IMR-90 (cell line): ENCODE results near the gene C1QTNF5. TPM values are rescaled to one million over a fixed set of nuclear protein-coding genes. Genes with fewer than 3 reads are reported as not detected.
A peak's percentile ranks its signal among the peaks of the same experiment; 100 is the strongest.

Source experiments
- ATAC-seq: fragments of 200-7000 bp; cut with Tn5 transposase; 2 replicates; pipeline ENCODE4 v1.9.1; 2020; ENCODE audit warnings: low read depth, mild to moderate bottlenecking, moderate library complexity
- BruUV-seq: library from RNA; stranded (reverse); fragments of 400-500 nt; replicated peaks from 2 replicates; lab custom pipeline; 2021; lab: Mats Ljungman, UMichigan
- CTCF ChIA-PET: fragments of 300-600 bp; formaldehyde crosslinking; extraction: SDS; loops from one replicate; lab custom pipeline; 2021; ENCODE audit warnings: antibody characterized with exemption; lab: Yijun Ruan, JAX
- POLR2A ChIA-PET: fragments of 300-600 bp; sonication (Branson Sonifier 250); formaldehyde crosslinking; loops from one replicate; lab custom pipeline; 2022; ENCODE audit warnings: antibody characterized with exemption; ENCODE audit not compliant: unreplicated experiment; lab: Charles Lee
- DNase-seq: peaks from one replicate; pipeline ENCODE4 v3.0.0; 2013
- H2AFZ ChIP-seq: replicated peaks from 2 replicates; pipeline ENCODE3; 2013; ENCODE audit warnings: low read length, mild to moderate bottlenecking; ENCODE audit not compliant: poor library complexity
- H2AK5ac ChIP-seq: 2 replicates; pipeline ENCODE4 v1.6.1; 2013; ENCODE audit warnings: low read depth, low read length, inconsistent platforms
- H2AK9ac ChIP-seq: replicated peaks from 2 replicates; pipeline ENCODE3; 2013; ENCODE audit warnings: mild to moderate bottlenecking, low read depth, low read length, moderate library complexity; ENCODE audit not compliant: poor library complexity
- H2BK120ac ChIP-seq: 2 replicates; pipeline ENCODE4 v1.6.1; 2013; ENCODE audit warnings: low read depth, low read length, inconsistent platforms
- H2BK15ac ChIP-seq: 3 replicates; pipeline ENCODE4 v1.6.1; 2013; ENCODE audit warnings: low read depth, low read length, inconsistent platforms
- H2BK20ac ChIP-seq: 2 replicates; pipeline ENCODE4 v1.6.1; 2013; ENCODE audit warnings: low read depth, mild to moderate bottlenecking, inconsistent platforms, low read length, moderate library complexity
- H2BK5ac ChIP-seq: 2 replicates; pipeline ENCODE4 v1.6.1; 2013; ENCODE audit warnings: mild to moderate bottlenecking, low read depth, low read length, inconsistent platforms; ENCODE audit not compliant: poor library complexity, severe bottlenecking
- H3K14ac ChIP-seq: replicated peaks from 2 replicates; pipeline ENCODE4 v1.6.1; 2013; ENCODE audit warnings: low read depth, low read length, inconsistent platforms
- H3K18ac ChIP-seq: 2 replicates; pipeline ENCODE4 v1.6.1; 2013; ENCODE audit warnings: low read depth, low read length, control low read depth
- H3K23ac ChIP-seq: 2 replicates; pipeline ENCODE4 v1.6.1; 2013; ENCODE audit warnings: low read depth, low read length, inconsistent platforms
- H3K27ac ChIP-seq: 2 replicates; pipeline ENCODE4 v1.5.1; 2013; ENCODE audit warnings: mild to moderate bottlenecking, control low read depth, low read length; ENCODE audit not compliant: insufficient read depth
- H3K27me3 ChIP-seq: 2 replicates; pipeline ENCODE4 v1.6.1; 2013; ENCODE audit warnings: low read length; ENCODE audit not compliant: control insufficient read depth, insufficient read depth
- H3K36me3 ChIP-seq: 2 replicates; pipeline ENCODE4 v1.6.1; 2013; ENCODE audit warnings: low read length, mixed read lengths; ENCODE audit not compliant: control insufficient read depth, insufficient read depth
- H3K4ac ChIP-seq: 2 replicates; pipeline ENCODE4 v1.6.1; 2013; ENCODE audit warnings: low read depth, low read length, inconsistent platforms
- H3K4me1 ChIP-seq: 2 replicates; pipeline ENCODE4 v1.6.1; 2013; ENCODE audit warnings: low read length, mixed read lengths; ENCODE audit not compliant: control insufficient read depth, insufficient read depth
- H3K4me2 ChIP-seq: 2 replicates; pipeline ENCODE4 v1.6.1; 2013; ENCODE audit warnings: low read depth, mild to moderate bottlenecking, control low read depth, low read length, moderate library complexity
- H3K4me3 ChIP-seq: 2 replicates; pipeline ENCODE4 v1.5.1; 2013; ENCODE audit warnings: low read depth, mild to moderate bottlenecking, control low read depth, low read length, moderate library complexity; ENCODE audit not compliant: insufficient read depth
- H3K56ac ChIP-seq: 2 replicates; pipeline ENCODE4 v1.6.1; 2013; ENCODE audit warnings: low read length, inconsistent platforms; ENCODE audit not compliant: insufficient read depth; ENCODE audit errors: extremely low read depth
- H3K79me1 ChIP-seq, 2 experiments: 2 replicates each; pipeline ENCODE4 v1.6.1; 2013; ENCODE audit warnings: low read length in 2 of 2, inconsistent platforms in 1 of 2, low read depth in 1 of 2
- H3K9ac ChIP-seq: 2 replicates; pipeline ENCODE4 v1.6.1; 2013; ENCODE audit warnings: low read depth, low read length, control low read depth
- H3K9me1 ChIP-seq: 2 replicates; pipeline ENCODE4 v1.6.1; 2013; ENCODE audit warnings: low read length, inconsistent platforms; ENCODE audit not compliant: insufficient read depth
- H3K9me3 ChIP-seq: 2 replicates; pipeline ENCODE4 v1.6.1; 2013; ENCODE audit warnings: low read length; ENCODE audit not compliant: control insufficient read depth, insufficient read depth
- H4K20me1 ChIP-seq: 2 replicates; pipeline ENCODE4 v1.6.1; 2013; ENCODE audit warnings: low read length, inconsistent platforms; ENCODE audit not compliant: insufficient read depth
- H4K5ac ChIP-seq: 2 replicates; pipeline ENCODE4 v1.6.1; 2013; ENCODE audit warnings: mild to moderate bottlenecking, low read depth, low read length, control low read depth
- H4K8ac ChIP-seq, 2 experiments: 2 replicates each; pipeline ENCODE4 v1.6.1; 2013; ENCODE audit warnings: low read depth in 2 of 2, low read length in 2 of 2, control low read depth in 1 of 2, inconsistent platforms in 1 of 2
- H4K91ac ChIP-seq: 2 replicates; pipeline ENCODE4 v1.6.1; 2013; ENCODE audit warnings: low read depth, low read length, inconsistent platforms; ENCODE audit not compliant: insufficient read depth
- BHLHE40 ChIP-seq: fragments of 150-350 bp; IDR thresholded peaks from 2 replicates; pipeline ENCODE4 v1.6.1; 2016; ENCODE audit warnings: mild to moderate bottlenecking, low read depth, low read length
- CTCF ChIP-seq: conservative IDR thresholded peaks from 2 replicates; pipeline ENCODE4 v1.5.1; 2012; ENCODE audit warnings: mild to moderate bottlenecking, low read depth, low read length, improper control_type of control experiment
- WGBS, 2 experiments: methylation state at CpG; one replicate each; pipeline versions ENCODE4 v1.1.5 to v1.1.7; 2013; ENCODE audit warnings: missing lambda C conversion rate in 2 of 2; ENCODE audit not compliant: insufficient read length in 1 of 2; ENCODE audit errors: extremely low coverage in 2 of 2; 5-methylcytosine and 5-hydroxymethylcytosine counted together
- dilution Hi-C: fragments of 300-500 bp; cut with HindIII; formaldehyde crosslinking; loops from one replicate; pipeline ENCODE4 v1.14.3; 2018; ENCODE audit warnings: low sequenced_read_pairs; ENCODE audit not compliant: unreplicated experiment
- in situ Hi-C: fragments of 300-500 bp; cut with MboI; formaldehyde crosslinking; loops from 3 replicates; pipeline ENCODE4 v1.14.3; 2019; ENCODE audit warnings: low sequenced_read_pairs, inconsistent platforms, mixed read lengths
- intact Hi-C: fragments of 100-400 bp; cut with micrococcal nuclease; formaldehyde crosslinking; loops from 2 replicates; pipeline ENCODE4 v1.10.0; 2022
- polyA plus RNA-seq, 3 experiments: library from polyadenylated mRNA; depleted of rRNA; stranded (reverse); fragments of >200 nt; gene quantifications; 2 replicates each; pipeline ENCODE4 v1.2.3, GENCODE V29; 2012; ENCODE audit warnings: low replicate concordance in 1 of 3
- total RNA-seq: library from RNA; depleted of rRNA; stranded (reverse); fragments of >200 nt; gene quantifications from 2 replicates; pipeline ENCODE4 v1.2.3, GENCODE V29; 2012

The C1QTNF5 gene
- total and polyA plus RNA-seq, 2 of the 4 experiments (the other 2 are of a cell fraction): 2.0 to 5.4 TPM

- dilution Hi-C loops: no loop called here
- no peak overlapping the region for H3K9ac ChIP-seq
These were observed 31.1 kb upstream of the C1QTNF5 start for GRCh38 chr11:119371778-119372182.

More at GRCh38 chr11:119371778-119372182, 31.1 kb upstream of the C1QTNF5 start:
- Histone ChIP-seq H2AFZ (no peak overlapping the region), H3K79me1 (no peaks in the 10 kb centered on the region), H3K27ac (no peak overlapping the region), H3K18ac (no peak overlapping the region), H4K20me1 (no peaks in the 10 kb centered on the region), H3K9me1 (peaks cover 6% of the 10 kb centered on the region), H3K36me3 (no peaks in the 10 kb centered on the region), H3K56ac (no peak overlapping the region), H4K5ac (no peak overlapping the region), H3K9me3 (no peaks in the 10 kb centered on the region), H2BK15ac (no peak overlapping the region), H3K27me3 (no peaks in the 10 kb centered on the region), H3K4ac (no peak overlapping the region), H3K23ac (no peak overlapping the region), H2BK20ac (no peak overlapping the region), H2AK9ac (no peak overlapping the region), H4K8ac (no peak overlapping the region), H2BK120ac (no peak overlapping the region), H2AK5ac (no peak overlapping the region), H2BK5ac (no peak overlapping the region), H3K4me3 (no peak overlapping the region), H3K14ac (no peak overlapping the region), H4K91ac (no peak overlapping the region), H3K4me2 (no peak overlapping the region), H3K4me1 (peaks cover 30% of the 10 kb centered on the region)
- ChIA-PET CTCF (interaction anchor here (1.6 to 5.3 kb wide), 2 partner anchors 15 to 33 kb away, joined by 3 to 30 read pairs; no protein-coding TSS in a partner anchor), POLR2A (no interaction called here)
- no CpG with 5 or more reads among the region's 8 CpGs for WGBS, 2 experiments
- in situ Hi-C loops: loop anchor here (25.0 kb wide), 1 partner anchor 741 kb away; no protein-coding TSS in a partner anchor
- BruUV-seq: no TSS peak
- TF ChIP-seq BHLHE40 (no peak), CTCF (peak; percentile 14; the same call in 1 of the 2 replicates)
- ATAC-seq (no peak), DNase-seq (no peak)
- intact Hi-C loops: no loop called here
